GM18508 (cell line): ENCODE measurements around the gene ILF3.
A peak's percentile ranks its signal among the peaks of the same experiment; 100 is the strongest.

Experiments
- ATAC-seq: cut with Tn5 transposase; IDR thresholded peaks from one replicate; pipeline ENCODE4 v1.9.1; 2021; ENCODE audit warnings: moderate number of reproducible peaks; ENCODE audit not compliant: insufficient read depth, unreplicated experiment

The ILF3 gene

DNA sequence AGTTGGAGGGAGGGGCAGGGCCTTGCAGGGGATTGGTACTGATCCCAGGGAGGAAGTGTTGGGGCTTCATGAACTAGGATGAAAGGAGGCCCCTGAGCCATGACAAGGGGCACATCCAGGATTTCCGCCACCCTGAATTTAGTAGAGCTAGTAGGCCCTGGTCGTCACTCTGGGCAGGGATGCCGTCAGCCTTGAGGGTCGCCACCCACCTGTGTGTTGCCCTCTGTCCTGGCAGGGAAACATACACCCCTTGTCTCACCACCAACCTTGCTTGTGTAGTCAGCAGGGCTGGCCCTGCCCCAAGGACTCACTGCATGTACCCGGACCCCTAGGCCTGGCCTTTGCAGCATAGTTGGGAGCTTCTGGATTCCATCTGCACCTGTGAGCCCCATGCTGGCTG lies 37.7 kb downstream of the ILF3 start:
- ATAC-seq, result no peak

DNA sequence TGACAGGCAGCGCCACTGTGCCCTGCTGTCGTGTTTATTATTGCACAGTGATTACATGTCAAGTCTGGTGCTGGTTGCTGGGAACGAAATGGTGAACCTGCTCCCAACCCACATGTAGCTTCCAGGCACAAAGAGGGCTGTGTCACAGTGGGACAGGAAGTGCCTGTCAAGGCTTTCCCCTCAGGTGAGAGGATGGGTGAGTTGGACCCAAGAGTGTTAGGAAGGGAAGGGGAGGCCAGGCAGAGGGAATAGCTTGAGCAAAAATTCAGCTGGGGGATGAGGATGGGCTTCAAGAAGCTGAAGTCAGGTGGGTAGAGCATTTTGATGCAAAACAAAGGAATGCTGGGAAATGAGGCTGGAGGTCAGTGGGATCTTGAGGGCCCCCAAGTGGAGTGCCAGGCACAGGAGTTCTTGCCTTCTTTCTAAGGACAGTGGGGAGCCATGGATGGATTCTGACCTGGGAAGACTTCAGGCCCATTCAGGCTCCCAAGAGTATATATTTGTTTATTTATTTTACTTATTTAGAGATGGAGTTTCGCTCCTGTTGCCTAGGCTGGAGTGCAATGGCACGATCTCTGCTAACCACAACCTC lies 38.6 kb downstream of the ILF3 start:
- ATAC-seq, result no peak

- no peak for ATAC-seq
Observed at GRCh38 chr19:10694706-10695307, 40.7 kb downstream of the ILF3 start.

DNA sequence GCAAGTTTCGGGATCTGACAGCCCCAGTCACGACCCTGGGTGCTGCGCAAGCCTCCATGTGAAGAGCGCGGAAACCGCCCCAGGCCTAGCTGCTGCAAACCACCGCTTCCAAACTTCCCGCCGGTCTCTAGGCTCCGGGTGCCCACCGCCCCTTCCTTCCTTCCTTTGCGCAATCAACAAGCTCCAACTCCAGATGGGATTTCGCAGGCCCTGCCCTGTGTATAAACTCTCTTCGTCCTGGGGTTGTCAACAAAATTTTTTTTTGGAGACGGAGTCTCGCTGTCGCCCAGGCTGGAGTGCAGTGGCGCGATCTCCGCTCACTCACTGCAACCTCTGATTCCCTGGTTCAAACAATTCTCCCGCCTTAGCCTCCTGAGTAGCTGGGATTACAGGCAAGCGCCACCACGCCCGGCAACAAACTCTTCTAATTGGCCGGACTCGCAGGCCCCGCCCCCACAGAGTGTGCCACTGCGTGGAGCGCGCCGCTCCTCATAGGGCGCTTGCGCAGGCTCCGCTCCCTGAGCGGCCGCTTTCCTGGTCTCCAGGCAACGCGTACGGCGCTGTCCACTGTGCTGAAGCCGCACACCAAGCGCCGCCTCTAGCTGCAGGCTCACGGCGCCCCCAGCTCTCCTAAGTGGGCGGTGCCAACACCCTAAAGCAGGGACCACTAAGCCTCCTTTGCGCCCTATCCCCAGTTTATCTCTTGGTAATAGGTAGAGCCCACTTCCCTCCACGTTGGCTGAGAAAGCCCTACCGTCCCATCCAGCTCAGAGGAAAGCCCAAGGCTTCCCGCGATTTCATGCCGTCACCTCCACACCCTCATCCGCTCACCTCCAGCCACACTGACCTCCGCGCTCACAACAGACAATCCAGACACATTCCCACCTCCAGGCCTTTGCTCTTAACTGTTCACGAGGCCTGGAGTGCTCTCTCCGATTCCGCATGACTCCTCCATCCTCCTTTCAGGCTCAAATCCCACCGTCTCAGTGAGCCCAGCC lies 41.6 kb downstream of the ILF3 start:
- ATAC-seq, result no peak

- ATAC-seq, result no peak
Observed at GRCh38 chr19:10699650-10700335, 45.6 kb downstream of the ILF3 start.

DNA sequence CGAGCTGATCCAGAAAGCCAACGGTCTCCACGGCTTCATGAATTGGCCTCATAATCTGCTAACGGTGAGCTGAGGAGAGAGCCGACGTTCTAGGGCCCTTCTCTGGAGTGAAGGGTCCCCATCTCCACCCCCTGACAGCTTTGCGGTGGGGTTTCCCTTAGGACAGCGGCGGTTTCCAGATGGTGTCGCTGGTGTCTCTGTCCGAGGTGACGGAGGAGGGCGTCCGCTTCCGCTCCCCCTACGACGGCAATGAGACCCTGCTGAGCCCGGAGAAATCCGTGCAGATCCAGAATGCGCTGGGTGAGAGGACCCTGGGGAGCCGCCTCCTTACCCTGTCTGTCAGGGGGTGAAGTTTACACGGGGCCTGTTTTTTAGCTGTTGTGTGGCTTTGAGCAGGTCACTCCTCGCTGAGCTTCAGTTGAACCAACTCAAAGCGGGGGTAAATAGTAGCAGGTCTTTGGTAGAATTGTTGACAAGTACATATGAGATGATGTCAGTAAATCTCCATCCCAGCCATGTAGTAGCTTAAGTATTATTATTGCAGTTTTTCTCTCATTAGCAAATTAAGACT lies 47.9 kb downstream of the ILF3 start:
- ATAC-seq, result no peak

GRCh38 chr19:10706990-10707389 lies 52.8 kb downstream of the ILF3 start:
- no peak for ATAC-seq

DNA sequence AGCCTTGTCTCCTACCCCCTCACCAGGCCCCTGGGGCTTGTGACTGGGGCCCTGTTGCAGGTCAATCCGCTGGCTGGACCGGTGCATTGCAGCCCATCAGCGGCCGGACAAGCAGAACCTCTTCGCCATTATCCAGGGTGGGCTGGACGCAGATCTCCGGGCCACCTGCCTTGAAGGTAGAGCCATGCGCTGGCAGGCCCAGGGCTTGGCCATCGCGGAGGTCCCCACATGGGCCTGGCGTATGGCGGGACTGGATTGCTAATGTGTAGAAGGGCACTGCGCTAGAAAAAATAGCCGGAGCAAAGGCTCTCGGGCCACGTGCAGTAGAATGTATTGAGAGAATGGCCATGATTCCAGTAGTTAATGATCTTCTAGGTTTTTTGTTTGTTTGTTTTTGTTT lies 53.3 kb downstream of the ILF3 start:
- ATAC-seq, result no peak

DNA sequence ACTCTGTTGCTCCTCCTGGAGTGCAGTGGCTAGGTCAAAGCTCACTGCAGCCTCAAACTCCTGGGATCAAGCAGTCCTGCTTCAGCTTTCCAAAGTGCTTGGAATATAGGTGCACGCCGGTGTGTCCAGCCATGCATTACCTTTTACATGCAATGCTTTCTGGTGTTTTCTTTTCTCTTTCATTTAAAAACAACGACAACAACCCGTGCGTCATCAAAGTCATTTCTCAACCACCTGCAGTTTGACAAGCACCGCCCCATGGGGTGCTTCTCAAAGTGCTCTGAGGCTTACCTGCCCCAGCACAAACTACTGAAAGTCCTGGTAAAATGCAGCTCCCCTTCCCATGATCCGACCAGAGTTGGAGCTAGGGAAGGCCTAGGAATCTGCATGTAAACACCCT lies 54.1 kb downstream of the ILF3 start:
- no peak for ATAC-seq

- ATAC-seq, result no peak
Observed at GRCh38 chr19:10712045-10712444, 57.9 kb downstream of the ILF3 start.

- no peak for ATAC-seq
Observed at GRCh38 chr19:10712754-10713153, 58.6 kb downstream of the ILF3 start.

- ATAC-seq, result no peak
Observed at GRCh38 chr19:10713317-10713716, 59.2 kb downstream of the ILF3 start.

DNA sequence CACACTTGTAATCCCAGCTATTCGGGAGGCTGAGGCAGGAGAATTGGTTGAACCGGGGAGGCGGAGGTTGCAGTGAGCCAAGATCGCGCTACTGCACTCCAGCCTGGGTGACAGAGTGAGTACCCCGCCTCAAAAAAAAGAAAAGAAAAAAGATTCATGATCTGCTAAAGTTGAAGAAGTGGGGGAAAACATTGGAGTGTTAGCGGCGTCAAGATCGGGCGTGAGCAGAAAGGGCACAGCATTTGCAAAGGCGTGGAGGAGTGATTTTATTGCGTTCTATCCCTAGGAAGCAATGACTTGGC lies 62.9 kb downstream of the ILF3 start:
- no peak for ATAC-seq

DNA sequence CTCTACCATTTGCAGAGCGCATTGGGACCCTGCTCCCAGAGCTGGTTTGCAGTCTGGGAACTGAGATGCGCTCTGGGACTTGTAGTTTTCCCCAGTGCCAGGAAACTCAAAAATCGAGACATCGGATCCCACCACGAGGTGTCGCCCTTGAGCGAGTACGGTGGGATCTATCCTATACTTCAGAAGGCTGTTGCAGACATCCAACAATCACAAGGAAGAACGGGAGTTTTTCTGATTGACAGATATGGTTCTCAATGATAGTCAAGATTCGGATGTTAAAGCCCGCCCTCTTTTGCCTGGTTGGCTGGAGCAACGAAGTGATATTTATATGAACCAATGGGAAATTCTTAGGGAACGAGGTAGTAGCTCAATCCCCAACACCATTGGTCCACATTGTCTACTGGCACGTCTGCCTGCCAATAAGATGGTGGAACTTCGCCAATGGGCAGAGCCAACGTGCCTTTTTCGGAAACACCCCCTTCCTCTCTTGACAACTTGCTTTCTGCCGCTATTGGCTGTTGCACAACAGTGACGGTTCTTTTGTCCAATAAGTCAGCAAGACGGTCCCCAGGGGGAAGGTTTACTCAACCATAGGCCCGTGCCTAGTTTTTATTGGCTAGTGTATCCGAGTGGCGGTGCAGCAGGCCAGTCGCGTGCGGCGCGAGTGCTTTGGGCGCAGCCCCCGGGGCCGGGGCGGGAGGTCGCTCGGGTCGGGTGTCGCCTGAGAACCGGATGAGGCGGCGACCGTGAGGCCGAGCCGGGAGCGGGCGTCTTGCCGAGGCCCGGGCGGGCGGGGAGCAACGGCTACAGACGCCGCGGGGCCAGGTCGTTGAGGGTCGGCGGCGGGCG lies 63.4 kb downstream of the ILF3 start, which contains the start of gene DNM2:
Gene DNM2, plus strand, starts transcription at position 724 of the 849 bp plus-strand sequence. CDS start 164 bp downstream, outside the sequence.
- peak; percentile 77 for ATAC-seq

DNA sequence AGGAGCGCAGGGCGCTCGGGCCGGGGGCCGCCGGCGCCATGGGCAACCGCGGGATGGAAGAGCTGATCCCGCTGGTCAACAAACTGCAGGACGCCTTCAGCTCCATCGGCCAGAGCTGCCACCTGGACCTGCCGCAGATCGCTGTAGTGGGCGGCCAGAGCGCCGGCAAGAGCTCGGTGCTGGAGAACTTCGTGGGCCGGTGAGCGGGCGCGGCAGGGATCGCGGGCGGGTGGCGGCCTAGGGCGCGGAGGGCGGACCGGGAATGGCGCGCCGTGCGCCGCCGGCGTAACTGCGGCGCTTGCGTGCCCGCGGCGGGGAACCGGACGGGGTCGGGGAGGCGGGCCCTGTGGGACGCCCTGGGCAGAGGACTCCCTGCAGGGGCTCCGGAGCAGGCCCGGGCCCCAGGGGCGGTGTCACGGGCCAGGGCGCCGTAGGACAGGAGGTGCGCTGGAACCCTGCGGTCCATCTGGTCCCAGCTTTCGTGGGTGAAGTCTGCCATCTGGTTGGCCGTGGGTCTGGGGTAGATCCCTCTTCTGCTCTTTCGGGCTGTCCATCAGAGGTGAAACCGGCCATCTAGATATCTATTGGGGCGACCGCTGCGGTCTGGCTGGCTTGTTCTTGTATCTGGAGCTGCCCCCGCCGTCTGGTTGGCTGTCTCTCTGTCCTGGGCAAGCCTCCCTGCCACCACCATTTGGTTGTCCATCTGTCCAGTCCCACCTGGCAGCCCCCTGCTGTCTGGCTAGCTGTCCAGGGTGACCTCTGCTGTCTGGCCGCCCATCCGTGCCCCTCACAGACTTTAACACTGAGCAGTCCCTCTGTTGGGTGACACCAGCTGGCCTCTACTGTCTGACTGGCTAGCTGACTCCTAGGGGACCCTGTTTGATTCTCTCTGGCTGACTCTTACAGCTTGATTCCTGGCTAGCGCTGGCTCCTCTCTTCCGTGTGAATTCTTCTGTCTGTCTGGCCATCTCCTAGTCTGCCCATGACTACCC lies 64.4 kb downstream of the ILF3 start:
- ATAC-seq, result no peak

DNA sequence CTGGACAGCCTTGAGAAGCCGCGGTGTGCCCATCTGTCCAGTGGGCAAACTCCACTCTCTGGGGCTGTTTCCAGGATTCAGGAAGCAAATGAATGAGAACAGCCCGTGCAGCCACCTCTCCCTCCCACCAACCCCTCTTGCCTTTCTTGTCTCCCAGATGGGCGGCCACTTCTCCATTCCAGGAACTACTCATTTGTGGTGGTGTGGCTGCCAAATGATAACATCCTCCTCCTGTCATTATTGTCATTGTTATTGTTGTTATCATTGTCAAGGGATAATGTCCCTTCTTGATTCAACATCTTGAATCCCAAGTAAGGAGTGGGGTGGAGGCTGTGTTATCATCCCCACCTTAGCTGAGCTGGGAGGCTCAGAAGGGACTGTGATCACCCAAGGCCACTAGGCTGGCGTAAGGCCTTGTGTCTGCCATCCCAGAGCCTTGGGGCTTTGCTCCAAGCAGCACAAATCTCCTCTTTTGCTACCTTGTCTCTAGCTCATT lies 65.4 kb downstream of the ILF3 start:
- ATAC-seq, result no peak

DNA sequence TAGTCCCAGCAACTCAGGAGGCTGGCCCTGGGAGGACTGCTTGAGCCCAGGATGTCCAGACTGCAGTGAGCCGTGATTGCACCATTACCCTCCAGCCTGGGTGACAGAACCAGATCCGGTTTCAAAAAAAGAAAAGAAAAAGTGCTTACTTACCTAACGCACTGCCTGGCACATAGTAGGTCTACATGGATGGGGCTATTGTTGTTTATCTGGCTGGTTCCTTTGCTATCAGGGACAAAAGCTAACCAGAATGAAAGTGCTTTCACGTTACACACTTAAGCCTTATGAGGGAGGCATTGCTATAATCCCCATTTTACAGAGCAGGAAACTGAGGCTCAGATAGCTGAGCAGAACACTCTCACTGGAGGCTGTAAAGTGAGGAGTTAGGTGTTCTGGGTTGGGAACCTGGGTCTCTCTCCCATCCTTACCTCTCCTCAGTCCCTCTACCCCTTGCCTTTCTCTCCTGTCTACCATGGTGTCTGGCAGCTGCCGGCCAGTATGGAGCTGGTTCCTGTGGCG lies 66.5 kb downstream of the ILF3 start:
- ATAC-seq, result no peak

GRCh38 chr19:10723591-10723990 lies 69.4 kb downstream of the ILF3 start:
- ATAC-seq, result no peak
